ENCODE measurements around the gene DNAJC24. TPM values are rescaled to one million over a fixed set of nuclear protein-coding genes. Genes with fewer than 3 reads are reported as not detected.
"Not testable (repeated sequence)": the region's sequence is repeated elsewhere in the genome, so short reads cannot be mapped to it uniquely, and the experiment has no call there.

DNAJC24 gene
- total RNA-seq, result 10 to 100 TPM in 5 of 6 donors, 1 to 10 TPM in 1; 3.2 to 32.5 (median 15.9) TPM

DNA sequence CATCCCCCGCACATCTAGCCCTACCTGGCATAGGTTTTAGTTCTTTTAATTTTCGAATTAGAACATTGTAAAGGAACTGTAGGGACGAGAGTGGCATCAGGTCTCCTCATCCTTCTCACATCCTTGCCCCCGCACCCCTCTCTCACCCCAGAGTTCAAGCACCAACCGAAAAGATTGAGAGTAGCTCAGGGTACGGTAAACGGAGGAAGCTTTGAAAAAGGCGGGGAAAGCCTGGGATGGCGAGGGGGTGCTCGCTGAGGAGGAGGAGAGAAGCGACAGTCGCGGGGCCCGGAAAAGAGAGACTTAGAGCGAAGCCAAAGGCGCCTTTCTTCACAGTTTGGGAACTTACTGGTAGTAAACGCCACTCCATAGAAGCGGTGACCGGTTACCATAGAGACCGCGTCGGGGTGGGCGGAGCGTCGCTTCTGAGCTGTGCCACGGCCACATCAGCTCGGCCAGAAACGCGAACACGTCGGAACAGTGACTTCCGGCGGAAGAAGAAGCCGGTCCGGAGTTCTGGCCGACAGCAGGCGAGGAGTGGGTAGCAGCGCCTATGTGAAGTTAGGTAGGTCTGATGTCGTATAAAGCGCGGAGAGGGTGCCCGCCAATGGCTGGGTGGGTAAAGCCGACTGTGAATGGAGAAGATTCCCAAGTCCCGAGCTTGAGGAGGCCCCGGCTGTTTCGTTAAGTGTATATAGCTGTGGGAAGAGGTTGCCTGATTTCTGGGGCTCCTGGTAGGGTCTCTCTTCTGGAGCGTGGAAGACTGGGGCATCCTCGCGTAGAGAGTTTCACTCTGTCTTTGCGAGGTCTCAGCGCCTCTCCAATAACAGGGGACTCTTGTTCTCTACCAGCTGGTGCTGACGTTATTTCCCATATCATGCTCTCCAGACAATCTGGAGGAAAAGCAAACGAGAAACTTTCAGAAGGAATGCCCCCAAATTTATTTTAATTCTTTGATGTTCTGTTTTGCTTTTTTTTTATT is at the start of gene DNAJC24, which contains the start of gene DCDC1:
TSS of gene DNAJC24 (plus strand) at position 513 of the 982 bp plus-strand sequence. CDS start 889 bp downstream, outside the sequence.
TSS of gene DCDC1 (minus strand) at position 392 of the 982 bp plus-strand sequence. CDS start 41,459 bp downstream, outside the sequence.
- H3K27me3 ChIP-seq, result no peaks in the 10 kb centered on the region
- 0 to 1% methylated on average over 50 to 53 of the region's 53 CpGs for WGBS, 2 donors
- H3K9me3 ChIP-seq, result no peaks in the 10 kb centered on the region
- peaks cover 8 to 19% (median 19%) of the 10 kb centered on the region in 4 donors for H3K4me1 ChIP-seq
- peak within 1 kb of the TSS; percentile 49 to 75 (median 69) for H3K4me3 ChIP-seq
- TF ChIP-seq POLR2AphosphoS5 (IDR thresholded peaks at IDR 0.05) (peak; percentile 59 to 69), EP300 (IDR thresholded peaks at IDR 0.05) (no peak), POLR2A (IDR thresholded peaks at IDR 0.05) (peak in 3 of 4 donors; percentile 10 to 61 (median 22))
- TF ChIP-seq, protein P1, sequence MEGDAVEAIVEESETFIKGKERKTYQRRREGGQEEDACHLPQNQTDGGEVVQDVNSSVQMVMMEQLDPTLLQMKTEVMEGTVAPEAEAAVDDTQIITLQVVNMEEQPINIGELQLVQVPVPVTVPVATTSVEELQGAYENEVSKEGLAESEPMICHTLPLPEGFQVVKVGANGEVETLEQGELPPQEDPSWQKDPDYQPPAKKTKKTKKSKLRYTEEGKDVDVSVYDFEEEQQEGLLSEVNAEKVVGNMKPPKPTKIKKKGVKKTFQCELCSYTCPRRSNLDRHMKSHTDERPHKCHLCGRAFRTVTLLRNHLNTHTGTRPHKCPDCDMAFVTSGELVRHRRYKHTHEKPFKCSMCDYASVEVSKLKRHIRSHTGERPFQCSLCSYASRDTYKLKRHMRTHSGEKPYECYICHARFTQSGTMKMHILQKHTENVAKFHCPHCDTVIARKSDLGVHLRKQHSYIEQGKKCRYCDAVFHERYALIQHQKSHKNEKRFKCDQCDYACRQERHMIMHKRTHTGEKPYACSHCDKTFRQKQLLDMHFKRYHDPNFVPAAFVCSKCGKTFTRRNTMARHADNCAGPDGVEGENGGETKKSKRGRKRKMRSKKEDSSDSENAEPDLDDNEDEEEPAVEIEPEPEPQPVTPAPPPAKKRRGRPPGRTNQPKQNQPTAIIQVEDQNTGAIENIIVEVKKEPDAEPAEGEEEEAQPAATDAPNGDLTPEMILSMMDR (IDR thresholded peaks at IDR 0.05), result no peak
- ATAC-seq (ENCODE audit: low FRiP score in 2 of 2) (peak; percentile 99 to 100), DNase-seq (peak; percentile 94 to 96)
- peak within 1 kb of the TSS; percentile 67 to 84 (median 78) for H3K27ac ChIP-seq
- H3K36me3 ChIP-seq, result no peaks in the 10 kb centered on the region

DNA sequence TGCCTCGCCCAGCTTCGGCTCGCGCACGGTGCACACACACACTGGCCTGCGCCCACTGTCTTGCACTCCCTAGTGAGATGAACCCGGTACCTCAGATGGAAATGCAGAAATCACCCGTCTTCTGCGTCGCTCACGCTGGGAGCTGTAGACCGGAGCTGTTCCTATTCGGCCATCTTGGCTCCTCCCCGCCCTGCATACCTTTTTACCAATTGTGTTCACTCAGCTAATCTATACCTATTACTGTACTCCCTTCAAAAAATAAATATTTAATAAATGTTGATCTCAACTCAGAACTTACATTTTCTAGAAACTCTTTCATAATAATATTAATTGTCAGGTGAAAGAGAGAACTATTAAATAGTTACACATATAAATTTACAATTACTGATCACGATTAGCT is 48.2 kb upstream of the DNAJC24 start:
- not testable (repeated sequence) for H3K4me1 ChIP-seq; H3K27ac ChIP-seq; ATAC-seq (ENCODE audit: low FRiP score in 2 of 2); H3K36me3 ChIP-seq; H3K4me3 ChIP-seq; H3K9me3 ChIP-seq; H3K27me3 ChIP-seq
- WGBS, 2 donors, result 95 to 96% methylated on average over 15 of the region's 15 CpGs
- peak in 1 of 2 donors; percentile 40 for DNase-seq

GRCh38 chr11:31323145-31323544 is 46.5 kb upstream of the DNAJC24 start:
- Histone ChIP-seq H3K27me3 (no peaks in the 10 kb centered on the region), H3K27ac (no peak overlapping the region), H3K36me3 (no peaks in the 10 kb centered on the region), H3K4me3 (no peak overlapping the region), H3K9me3 (no peaks in the 10 kb centered on the region), H3K4me1 (no peaks in the 10 kb centered on the region)
- ATAC-seq (ENCODE audit: low FRiP score in 2 of 2), result no peak
- TF ChIP-seq, protein P1 (IDR thresholded peaks at IDR 0.05), result no peak
- no peak for TF ChIP-seq EP300 (IDR thresholded peaks at IDR 0.05)
- no peak for TF ChIP-seq POLR2A (IDR thresholded peaks at IDR 0.05)
- no peak for TF ChIP-seq POLR2AphosphoS5 (IDR thresholded peaks at IDR 0.05)
- 88 to 91% methylated on average over 4 of the region's 4 CpGs for WGBS, 2 donors
- DNase-seq, result no peak

- Histone ChIP-seq H3K4me3 (no peak overlapping the region), H3K27ac (no peak overlapping the region), H3K4me1 (no peaks in the 10 kb centered on the region), H3K9me3 (no peaks in the 10 kb centered on the region), H3K27me3 (no peaks in the 10 kb centered on the region), H3K36me3 (no peaks in the 10 kb centered on the region)
- TF ChIP-seq POLR2A (IDR thresholded peaks at IDR 0.05) (no peak), EP300 (IDR thresholded peaks at IDR 0.05) (no peak), POLR2AphosphoS5 (IDR thresholded peaks at IDR 0.05) (no peak)
- TF ChIP-seq, protein P1 (IDR thresholded peaks at IDR 0.05), result no peak
- peak in 1 of 2 donors; percentile 31 for ATAC-seq (ENCODE audit: low FRiP score in 2 of 2)
- DNase-seq, result no peak
Measured at GRCh38 chr11:31325160-31325559, 44.5 kb upstream of the DNAJC24 start.

GRCh38 chr11:31326470-31327148 is 43.1 kb upstream of the DNAJC24 start:
- Histone ChIP-seq H3K27ac (no peak overlapping the region), H3K36me3 (no peaks in the 10 kb centered on the region), H3K4me1 (no peaks in the 10 kb centered on the region), H3K4me3 (no peak overlapping the region), H3K9me3 (no peaks in the 10 kb centered on the region), H3K27me3 (no peaks in the 10 kb centered on the region)
- ATAC-seq (ENCODE audit: low FRiP score in 2 of 2) (no peak), DNase-seq (no peak)
- no peak for TF ChIP-seq POLR2AphosphoS5 (IDR thresholded peaks at IDR 0.05)
- TF ChIP-seq, protein P1 (IDR thresholded peaks at IDR 0.05), result no peak
- no peak for TF ChIP-seq POLR2A (IDR thresholded peaks at IDR 0.05)
- no peak for TF ChIP-seq EP300 (IDR thresholded peaks at IDR 0.05)
- WGBS, 2 donors, result 37 to 50% methylated on average over 2 of the region's 2 CpGs

All from upper lobe of left lung (tissue), 6 donors.